B cell (primary cell): ENCODE data around the gene PSME2. TPM values are rescaled to one million over a fixed set of nuclear protein-coding genes. Genes with fewer than 3 reads are reported as not detected.

Source experiments
- ATAC-seq: fragments of 200-7000 bp; cut with Tn5 transposase; one replicate; pipeline ENCODE4 v1.10.0; 2021; ENCODE audit warnings: low read depth, mild to moderate bottlenecking, moderate number of reproducible peaks, moderate library complexity
- CTCF ChIA-PET: fragments of 350-600 bp; sonication (Branson Sonifier 250); formaldehyde crosslinking; loops from one replicate; lab custom pipeline; 2021; ENCODE audit warnings: antibody characterized with exemption, inconsistent platforms; lab: Charles Lee
- POLR2A ChIA-PET: fragments of 350-600 bp; sonication (Branson Sonifier 250); formaldehyde crosslinking; loops from one replicate; lab custom pipeline; 2021; ENCODE audit warnings: antibody characterized with exemption; lab: Charles Lee
- DNase-seq: peaks from one replicate; pipeline ENCODE4 v3.0.0; 2013
- H2AFZ ChIP-seq: 2 replicates; pipeline ENCODE4 v1.6.1; 2012; ENCODE audit warnings: mild to moderate bottlenecking, low read depth, low read length; ENCODE audit not compliant: insufficient read depth, poor library complexity, severe bottlenecking
- H3K27ac ChIP-seq, 2 donors: 1 replicate in 1 of 2; 2 replicates in 1 of 2; pipeline ENCODE4 v1.5.1; 2012 to 2013; ENCODE audit warnings: low read length in 2 of 2, mild to moderate bottlenecking in 2 of 2, moderate library complexity in 1 of 2
- H3K27me3 ChIP-seq, 4 experiments: fragments of 200-600 bp in 1 of 4; sonication (generic) in 1 of 4; replicated peaks in 1 of 4; 1 replicate in 2 of 4; 2 replicates in 2 of 4; pipeline versions ENCODE4 v1.6.1 to v1.7.0; 2013 to 2016; ENCODE audit warnings: low read length in 3 of 4, mild to moderate bottlenecking in 2 of 4, mixed read lengths in 1 of 4, moderate library complexity in 1 of 4; ENCODE audit not compliant: insufficient read depth in 4 of 4, control insufficient read depth in 3 of 4; ENCODE audit errors: control extremely low read depth in 1 of 4
- H3K36me3 ChIP-seq, 2 experiments: replicated peaks in 1 of 2; 1 replicate in 1 of 2; 2 replicates in 1 of 2; pipeline versions ENCODE4 v1.6.1 to v1.7.1; 2013; ENCODE audit warnings: low read length in 1 of 2; ENCODE audit not compliant: insufficient read depth in 2 of 2, control insufficient read depth in 1 of 2; ENCODE audit errors: control extremely low read depth in 1 of 2, extremely low read depth in 1 of 2
- H3K4me1 ChIP-seq, 2 donors: fragments of 200-600 bp in 1 of 2; sonication (generic) in 1 of 2; 1 replicate in 1 of 2; 2 replicates in 1 of 2; pipeline versions ENCODE4 v1.5.1 to v1.6.1; 2013 to 2017; ENCODE audit warnings: low read length in 2 of 2; ENCODE audit not compliant: control insufficient read depth in 2 of 2, insufficient read depth in 2 of 2
- H3K4me2 ChIP-seq: replicated peaks from 2 replicates; pipeline ENCODE3; 2012; ENCODE audit warnings: mild to moderate bottlenecking, low read depth, low read length; ENCODE audit not compliant: poor library complexity, severe bottlenecking
- H3K4me3 ChIP-seq, 5 experiments: fragments of 200-600 bp in 1 of 5; sonication (generic) in 1 of 5; 1 replicate in 3 of 5; 2 replicates in 2 of 5; pipeline versions ENCODE4 v1.5.1 to v1.7.0; 2011 to 2016; ENCODE audit warnings: low read length in 4 of 5, mild to moderate bottlenecking in 4 of 5, low read depth in 2 of 5, control low read depth in 1 of 5, moderate library complexity in 1 of 5; ENCODE audit not compliant: insufficient read depth in 1 of 5; ENCODE audit errors: control extremely low read depth in 1 of 5, extremely low read depth in 1 of 5
- H3K79me2 ChIP-seq: fragments of 200-600 bp; sonication (generic); one replicate; pipeline ENCODE4 v1.6.0; 2016; ENCODE audit warnings: low read length; ENCODE audit not compliant: control insufficient read depth, insufficient read depth
- H3K9ac ChIP-seq: fragments of 200-600 bp; sonication (generic); 2 replicates; pipeline ENCODE4 v1.6.1; 2017; ENCODE audit warnings: mild to moderate bottlenecking, low read length, moderate library complexity
- H3K9me3 ChIP-seq, 3 donors: one replicate each; pipeline versions ENCODE4 v1.6.1 to v1.7.1; 2013; ENCODE audit warnings: low read length in 2 of 3; ENCODE audit not compliant: control insufficient read depth in 2 of 3, insufficient read depth in 1 of 3; ENCODE audit errors: control extremely low read depth in 1 of 3
- H4K20me1 ChIP-seq: 2 replicates; pipeline ENCODE4 v1.6.0; 2012; ENCODE audit warnings: mild to moderate bottlenecking, low read length; ENCODE audit not compliant: insufficient read depth, control insufficient read depth, poor library complexity, severe bottlenecking
- H3K27ac Mint-ChIP-seq: one replicate; pipeline ENCODE4 v1.8.0; 2021; ENCODE audit warnings: mixed read lengths
- H3K27me3 Mint-ChIP-seq: one replicate; pipeline ENCODE4 v1.8.0; 2021; ENCODE audit warnings: mixed read lengths
- H3K4me1 Mint-ChIP-seq: one replicate; pipeline ENCODE4 v1.8.0; 2021; ENCODE audit warnings: mixed read lengths
- H3K4me3 Mint-ChIP-seq: one replicate; pipeline ENCODE4 v1.8.0; 2021; ENCODE audit warnings: mixed read lengths
- H3K9me3 Mint-ChIP-seq: one replicate; pipeline ENCODE4 v1.8.0; 2022; ENCODE audit warnings: mixed read lengths; ENCODE audit not compliant: insufficient read depth
- EZH2 ChIP-seq: IDR thresholded peaks from 2 replicates; pipeline ENCODE4 v1.6.1; 2012; ENCODE audit warnings: borderline replicate concordance, low read depth, mild to moderate bottlenecking, moderate library complexity, low read length; ENCODE audit not compliant: insufficient read depth, poor library complexity, severe bottlenecking
- WGBS: methylation state at CpG from one replicate; pipeline ENCODE4 v1.1.5; 2013; ENCODE audit warnings: missing lambda C conversion rate; ENCODE audit not compliant: insufficient coverage; 5-methylcytosine and 5-hydroxymethylcytosine counted together
- intact Hi-C: fragments of 100-400 bp; cut with micrococcal nuclease; formaldehyde crosslinking; loops from one replicate; pipeline ENCODE4 v1.10.0; 2022
- polyA plus RNA-seq: library from polyadenylated mRNA; depleted of rRNA; stranded (reverse); fragments of >200 nt; gene quantifications from 2 replicates; pipeline ENCODE4 v1.2.3, GENCODE V29; 2012
- total RNA-seq, 2 donors: library from RNA; stranded (reverse); fragments of 120-200 nt in 1 of 2; gene quantifications; 1 replicate in 1 of 2; 2 replicates in 1 of 2; pipeline versions ENCODE4 v1.2.3 to v1.2.4, GENCODE V29; 2013 to 2022
- TF ChIP-seq, protein P1 (sequence below): fragments of 200-600 bp; IDR thresholded peaks from one replicate; pipeline ENCODE4 v1.8.0; 2022; ENCODE audit warnings: antibody characterized with exemption, mild to moderate bottlenecking

The PSME2 gene
- total and polyA plus RNA-seq, 2 donors (not counting 1 experiment from before 2014, with no cell fraction given): 126 to 141 TPM

DNA sequence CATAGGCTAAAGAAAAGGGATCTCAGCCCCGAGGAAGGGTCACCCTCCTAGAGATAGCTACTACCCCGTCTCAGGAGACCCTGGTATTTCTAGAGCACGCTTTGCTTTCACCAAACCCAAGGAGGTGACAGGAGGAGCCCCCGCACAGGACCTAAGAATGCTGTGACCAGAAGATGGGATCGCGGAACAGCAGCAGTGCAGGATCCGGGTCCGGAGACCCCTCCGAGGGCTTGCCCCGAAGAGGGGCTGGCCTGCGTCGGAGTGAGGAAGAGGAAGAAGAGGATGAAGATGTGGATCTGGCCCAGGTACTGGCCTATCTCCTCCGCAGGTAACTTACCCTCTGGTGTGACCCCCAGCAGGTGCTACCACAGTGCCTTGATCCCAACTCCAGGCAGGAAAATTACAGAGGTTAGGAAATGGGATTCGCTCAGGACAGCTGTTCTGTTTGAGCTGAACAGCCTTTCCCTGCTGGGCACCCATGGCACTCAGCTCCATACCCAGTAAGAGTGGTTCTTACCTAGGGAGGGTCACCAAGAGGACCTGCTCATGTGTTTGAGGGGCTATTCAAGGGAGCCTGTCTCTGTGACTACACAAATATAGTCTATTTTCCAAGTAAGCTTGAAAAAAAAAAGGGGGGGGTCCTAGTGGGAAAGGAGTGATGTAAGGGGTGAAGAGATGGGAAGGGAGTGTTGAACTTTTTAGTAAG is 30.8 kb downstream of the PSME2 start:
- Histone ChIP-seq H3K27ac (peak overlapping the region; percentile 99 to 100), H3K9ac (peak overlapping the region; percentile 98), H3K9me3 (no peaks in the 10 kb centered on the region), H3K36me3 (peaks cover under 1 to 37% of the 10 kb centered on the region in 2 experiments), H3K79me2 (peaks cover 37% of the 10 kb centered on the region), H3K4me2 (peak overlapping the region; percentile 95), H3K27me3 (no peaks in the 10 kb centered on the region), H2AFZ (peak overlapping the region; percentile 82), H3K4me1 (peaks cover 17 to 25% of the 10 kb centered on the region in 2 donors), H4K20me1 (peaks cover 13% of the 10 kb centered on the region), H3K4me3 (peak overlapping the region; percentile 88 to 99 (median 97))
- POLR2A ChIA-PET: interaction anchor here (0.9 to 2.9 kb wide), 13 partner anchors 10 to 174 kb away, joined by 3 to 49 read pairs (median 15); partner anchors contain the start of genes EMC9, IRF9, MDP1 and PCK2
- no peak for ATAC-seq
- peaks cover 26% of the 10 kb centered on the region for H3K4me1 Mint-ChIP-seq
- H3K27ac Mint-ChIP-seq: peak overlapping the region; percentile 100
- intact Hi-C loops: loop anchor here (1.0 to 10.0 kb wide), 6 partner anchors 56 to 561 kb away; partner anchors contain the start of genes GMPR2, NEDD8, SDR39U1 and THTPA
- CTCF ChIA-PET: interaction anchor here (0.8 to 4.1 kb wide), 19 partner anchors 8 to 195 kb away, joined by 3 to 37 read pairs (median 5); partner anchors contain the start of genes CARMIL3, CIDEB, EMC9 and IRF9
- no peak for DNase-seq
- H3K9me3 Mint-ChIP-seq: no peaks in the 10 kb centered on the region
- no peaks in the 10 kb centered on the region for H3K27me3 Mint-ChIP-seq
- WGBS: 4% methylated on average over 12 of the region's 14 CpGs
- no peak for TF ChIP-seq EZH2
- TF ChIP-seq, protein P1, sequence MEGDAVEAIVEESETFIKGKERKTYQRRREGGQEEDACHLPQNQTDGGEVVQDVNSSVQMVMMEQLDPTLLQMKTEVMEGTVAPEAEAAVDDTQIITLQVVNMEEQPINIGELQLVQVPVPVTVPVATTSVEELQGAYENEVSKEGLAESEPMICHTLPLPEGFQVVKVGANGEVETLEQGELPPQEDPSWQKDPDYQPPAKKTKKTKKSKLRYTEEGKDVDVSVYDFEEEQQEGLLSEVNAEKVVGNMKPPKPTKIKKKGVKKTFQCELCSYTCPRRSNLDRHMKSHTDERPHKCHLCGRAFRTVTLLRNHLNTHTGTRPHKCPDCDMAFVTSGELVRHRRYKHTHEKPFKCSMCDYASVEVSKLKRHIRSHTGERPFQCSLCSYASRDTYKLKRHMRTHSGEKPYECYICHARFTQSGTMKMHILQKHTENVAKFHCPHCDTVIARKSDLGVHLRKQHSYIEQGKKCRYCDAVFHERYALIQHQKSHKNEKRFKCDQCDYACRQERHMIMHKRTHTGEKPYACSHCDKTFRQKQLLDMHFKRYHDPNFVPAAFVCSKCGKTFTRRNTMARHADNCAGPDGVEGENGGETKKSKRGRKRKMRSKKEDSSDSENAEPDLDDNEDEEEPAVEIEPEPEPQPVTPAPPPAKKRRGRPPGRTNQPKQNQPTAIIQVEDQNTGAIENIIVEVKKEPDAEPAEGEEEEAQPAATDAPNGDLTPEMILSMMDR: no peak
- peak overlapping the region; percentile 93 for H3K4me3 Mint-ChIP-seq
